Measurements from ENCODE around the gene SPAAR. TPM values are rescaled to one million over a fixed set of nuclear protein-coding genes. Genes with fewer than 3 reads are reported as not detected.
"Not testable (repeated sequence)": the region's sequence is repeated elsewhere in the genome, so short reads cannot be mapped to it uniquely, and the experiment has no call there.

The SPAAR gene, protein sequence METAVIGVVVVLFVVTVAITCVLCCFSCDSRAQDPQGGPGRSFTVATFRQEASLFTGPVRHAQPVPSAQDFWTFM
- total RNA-seq, result 10 to 100 TPM in 1 of 2 donors, 1 to 10 TPM in 1; 7.6 to 13.1 TPM
- long read RNA-seq, partial matches to known transcripts, result 0 of 8 reads
- long read RNA-seq, other reads (novel, unspliced or antisense), result 0 of 8 reads

DNA sequence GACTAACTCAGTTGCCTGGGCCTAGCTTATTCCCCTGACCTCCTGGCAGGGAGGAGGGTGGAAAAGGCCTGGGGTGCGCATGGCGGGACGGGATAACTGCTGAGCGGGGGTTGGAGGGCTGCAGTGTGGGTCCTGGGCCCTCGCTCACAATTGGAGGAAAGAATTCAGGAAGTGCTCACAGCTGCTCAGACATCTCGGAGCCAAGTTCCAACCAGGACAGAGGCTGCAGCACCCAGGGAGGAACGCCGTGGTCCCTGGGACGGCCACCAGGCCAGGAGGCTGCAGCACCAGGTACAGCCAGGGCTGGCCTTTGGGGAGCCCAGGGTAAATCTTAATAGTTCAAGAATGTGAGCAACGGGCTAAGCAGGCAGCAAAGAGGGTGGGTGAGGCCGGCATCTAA is at the start of gene SPAAR:
TSS of gene SPAAR (plus strand) at position 217 of the 400 bp plus-strand sequence. CDS start 974 bp downstream, outside the sequence.
- DNase-seq (peak; percentile 41), ATAC-seq (no peak)
- intact Hi-C loops (cut with DNase I), result no loop called here

DNA sequence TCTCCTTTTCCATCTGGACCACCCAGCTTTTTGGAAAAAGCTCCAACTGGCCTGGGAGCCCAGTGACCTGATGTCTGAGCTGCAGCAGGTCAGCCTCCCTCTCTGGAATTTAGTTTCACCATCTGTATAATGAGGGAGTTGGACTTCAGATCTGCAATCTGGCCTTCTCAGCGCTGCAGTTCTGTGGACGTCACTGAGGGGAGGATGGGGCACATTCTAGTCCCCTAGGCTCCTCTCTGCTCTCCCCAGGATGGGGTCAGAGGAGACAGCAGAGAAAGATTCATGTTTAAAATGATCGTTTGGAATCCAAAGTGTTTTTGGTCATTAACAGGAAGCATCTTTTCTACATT is 49.3 kb upstream of the SPAAR start:
- DNase-seq, result no peak
- intact Hi-C loops (cut with DNase I), result no loop called here
- no peak for ATAC-seq

DNA sequence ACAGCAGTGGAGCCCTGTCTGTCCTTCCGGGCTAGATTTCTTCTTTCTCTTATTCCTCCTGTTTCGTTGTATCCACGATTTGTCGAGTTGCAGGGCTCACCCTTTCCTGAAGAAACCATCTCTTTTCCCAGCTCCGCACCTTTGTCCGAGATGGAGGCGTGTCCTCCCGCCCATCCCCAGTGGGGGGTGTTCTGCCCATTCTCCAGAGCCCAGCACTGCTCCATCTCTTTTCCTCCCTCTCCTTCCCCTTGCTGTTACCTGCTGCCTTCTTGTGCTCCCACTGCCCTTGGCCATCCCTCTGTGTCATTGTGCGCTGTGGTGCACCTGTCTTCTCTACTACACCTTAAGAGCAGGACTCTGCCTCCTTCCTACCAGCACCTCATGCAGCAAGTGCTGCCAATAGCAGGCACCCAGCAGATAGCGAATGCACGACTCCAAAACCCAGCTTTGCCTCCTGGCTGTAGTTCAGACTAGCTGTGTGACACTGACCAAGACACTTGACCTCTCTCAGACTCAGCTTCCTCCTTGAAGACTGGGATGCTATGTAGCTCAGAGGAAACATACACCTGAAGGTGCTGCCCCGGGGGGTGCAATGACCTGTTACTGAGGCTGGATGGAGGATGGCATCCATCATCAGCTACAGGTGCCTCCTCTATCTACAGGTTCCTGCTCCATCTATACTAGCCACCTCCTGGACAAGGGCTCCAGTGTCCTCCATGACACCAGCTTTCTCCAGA is 48.0 kb upstream of the SPAAR start:
- DNase-seq (no peak), ATAC-seq (no peak)
- intact Hi-C loops (cut with DNase I), result no loop called here

DNA sequence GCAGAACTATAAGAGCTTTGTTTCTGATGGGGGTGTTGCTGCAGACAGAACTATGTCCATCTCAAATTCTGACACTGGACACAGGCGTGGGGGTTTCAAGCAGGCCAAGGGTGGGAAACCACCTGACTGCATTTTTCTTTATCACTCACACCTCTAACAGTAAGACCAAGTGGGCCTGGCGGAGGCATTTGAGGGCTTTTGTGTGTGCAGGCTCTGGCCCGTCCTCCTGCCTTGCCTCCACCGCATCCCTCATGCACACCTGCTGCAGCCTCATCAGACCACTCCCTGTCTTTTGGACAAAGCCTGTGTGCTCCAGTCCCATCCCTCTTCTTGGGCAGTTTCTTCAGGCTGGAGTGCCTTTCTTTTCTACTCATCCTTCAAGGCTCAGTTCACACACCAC is 47.0 kb upstream of the SPAAR start:
- ATAC-seq, result no peak
- intact Hi-C loops (cut with DNase I), result no loop called here

DNA sequence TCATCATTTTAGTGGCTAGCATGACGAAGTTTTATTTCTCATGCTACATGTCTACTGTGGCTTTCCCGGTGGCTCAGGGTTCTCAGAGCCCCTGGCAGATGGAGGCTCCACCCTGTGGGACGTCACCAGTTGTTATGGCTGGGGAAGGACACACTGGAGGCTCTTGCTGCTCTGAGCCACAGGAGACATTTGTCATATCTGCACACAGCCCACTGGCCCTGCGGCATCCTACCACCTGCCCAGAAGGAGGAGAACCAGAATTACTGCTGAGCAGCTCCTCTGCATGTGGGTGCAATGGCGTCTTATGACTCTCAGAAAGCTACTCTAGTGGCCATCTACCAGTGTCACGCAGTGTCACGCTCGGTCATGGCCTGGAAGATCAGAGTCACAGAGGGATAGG is 45.7 kb upstream of the SPAAR start:
- ATAC-seq, result no peak
- intact Hi-C loops (cut with DNase I), result no loop called here
- no peak for DNase-seq

More for the DNA sequence above, 47.0 kb upstream of the SPAAR start:
- DNase-seq, result no peak

DNA sequence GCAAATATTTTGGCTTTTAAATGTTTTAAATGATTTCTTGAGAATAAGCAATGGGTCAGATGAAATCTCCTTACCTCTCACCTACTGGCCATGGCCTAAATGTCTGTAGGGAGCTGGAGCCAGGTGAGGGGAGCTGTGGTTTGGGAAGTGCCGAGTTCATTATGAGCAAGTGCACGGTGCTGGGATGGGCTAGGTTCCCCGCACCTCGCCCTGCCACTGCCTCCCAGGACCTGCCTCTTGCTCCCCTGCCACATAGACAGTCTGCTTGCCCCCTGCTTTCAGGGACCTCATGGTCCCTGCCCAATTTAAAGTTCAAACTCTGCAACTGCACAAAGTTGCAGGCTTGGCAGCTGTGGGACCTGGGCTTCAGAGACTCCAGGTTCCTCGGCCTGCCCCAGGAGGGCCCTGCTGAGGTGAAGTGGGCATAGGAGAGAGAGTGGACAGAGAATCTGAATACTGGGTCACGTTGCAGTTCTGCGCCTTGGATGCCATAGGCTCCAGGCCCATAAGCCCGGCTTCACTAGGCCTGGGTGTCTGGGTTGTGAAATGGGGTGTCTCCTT is 44.5 kb upstream of the SPAAR start:
- DNase-seq (no peak), ATAC-seq (no peak)
- intact Hi-C loops (cut with DNase I), result no loop called here

DNA sequence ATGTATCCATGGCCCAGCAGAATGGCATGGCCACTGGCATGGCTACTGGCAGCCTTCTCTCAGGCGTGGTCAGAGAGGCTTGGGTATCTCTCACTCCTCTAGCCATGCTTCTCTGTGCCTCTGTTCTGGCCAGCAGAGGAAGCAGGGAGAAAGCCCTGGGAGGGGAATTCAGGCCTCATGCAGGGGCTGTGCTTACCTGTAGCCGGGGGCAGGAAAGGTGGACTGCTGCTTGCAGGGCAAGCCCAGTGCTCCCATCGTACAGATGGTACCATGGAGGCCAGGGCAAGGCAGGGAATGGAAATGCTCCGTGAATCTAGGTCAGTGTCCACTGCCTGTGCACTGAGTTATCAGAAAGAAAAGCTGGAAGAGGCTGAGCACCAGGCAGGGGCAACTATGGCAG is 41.8 kb upstream of the SPAAR start:
- intact Hi-C loops (cut with DNase I), result no loop called here
- no peak for DNase-seq
- ATAC-seq, result no peak

DNA sequence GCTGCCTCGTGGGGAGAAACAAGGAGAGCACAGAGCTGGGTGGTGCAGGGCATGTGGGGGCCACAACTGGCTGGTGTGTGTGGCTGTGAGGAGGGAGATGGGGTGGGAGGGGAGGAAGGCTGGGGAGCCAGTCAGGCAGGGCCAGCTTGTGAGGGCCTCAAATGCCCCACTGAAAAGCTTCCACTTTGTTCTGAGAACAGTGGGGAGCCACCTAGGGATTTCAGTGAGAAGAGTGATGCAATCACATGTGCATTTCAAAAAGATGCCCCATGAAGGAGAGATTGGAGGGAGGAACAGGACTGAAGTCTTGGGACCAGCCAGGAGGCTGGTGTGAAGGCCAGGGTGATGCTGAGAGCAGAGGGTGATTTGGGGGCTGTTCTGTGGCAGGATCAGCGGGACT is 40.4 kb upstream of the SPAAR start:
- DNase-seq, result no peak
- ATAC-seq, result no peak
- intact Hi-C loops (cut with DNase I), result no loop called here

DNA sequence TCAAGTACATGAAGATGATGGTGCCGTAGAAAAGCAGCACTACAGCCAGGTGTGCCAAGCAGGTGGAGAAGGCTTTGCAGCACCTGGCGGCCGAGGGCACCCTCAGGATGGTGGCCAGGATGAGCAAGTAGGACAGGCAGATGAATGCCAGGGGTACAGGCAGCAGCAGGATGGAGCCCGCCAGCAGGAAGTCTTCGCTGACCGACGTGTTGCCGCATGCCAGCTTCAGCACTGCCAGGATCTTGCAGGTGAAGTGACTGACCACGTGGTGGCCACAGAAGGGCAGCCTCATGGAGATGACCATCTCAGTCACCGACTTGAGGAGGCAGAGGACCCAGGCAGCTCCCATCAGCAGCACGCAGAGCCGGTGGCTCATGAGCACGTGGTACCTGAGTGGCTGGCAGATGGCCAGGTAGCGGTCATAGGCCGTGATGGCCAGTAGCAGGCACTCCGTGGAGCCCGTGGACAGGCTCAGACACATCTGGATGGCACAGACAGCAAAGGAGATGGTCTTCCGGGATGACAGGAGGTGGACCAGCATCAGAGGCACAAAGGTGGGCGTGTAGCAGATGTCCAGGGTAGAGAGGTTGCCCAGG is 39.6 kb upstream of the SPAAR start:
- intact Hi-C loops (cut with DNase I), result no loop called here
- no peak for ATAC-seq
- DNase-seq, result no peak

DNA sequence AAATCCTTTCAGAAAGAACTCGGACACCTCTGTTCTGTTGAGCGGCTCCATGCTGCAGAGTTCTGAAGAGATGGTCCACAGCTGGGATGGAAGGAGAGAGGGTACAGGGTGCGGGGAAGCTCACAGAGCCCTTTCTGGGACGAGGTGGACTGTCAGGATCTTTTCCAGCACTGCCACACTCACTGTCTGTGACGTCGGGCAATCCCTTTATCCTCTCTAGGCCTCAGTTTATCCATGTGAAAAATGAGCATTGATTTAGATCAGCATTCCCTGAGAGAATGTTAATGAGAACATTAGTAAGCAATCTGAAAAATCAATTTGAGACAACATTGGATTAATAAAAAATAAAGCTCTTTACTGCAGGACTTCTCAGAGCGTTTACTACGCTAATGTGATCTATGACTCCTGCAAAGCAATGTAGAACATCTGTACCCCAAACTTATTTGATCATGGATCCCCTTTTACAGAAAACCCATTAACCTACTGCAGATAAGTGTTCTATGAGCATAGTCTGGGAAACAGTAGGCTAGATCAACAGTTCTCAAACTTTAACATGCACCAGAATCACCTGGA is 38.9 kb upstream of the SPAAR start, which contains the start of gene OR13J1:
TSS of gene OR13J1 (minus strand) at position 51 of the 573 bp plus-strand sequence. CDS start at position 51, 0 bp downstream.
- ATAC-seq (no peak), DNase-seq (no peak)
- intact Hi-C loops (cut with DNase I), result no loop called here

DNA sequence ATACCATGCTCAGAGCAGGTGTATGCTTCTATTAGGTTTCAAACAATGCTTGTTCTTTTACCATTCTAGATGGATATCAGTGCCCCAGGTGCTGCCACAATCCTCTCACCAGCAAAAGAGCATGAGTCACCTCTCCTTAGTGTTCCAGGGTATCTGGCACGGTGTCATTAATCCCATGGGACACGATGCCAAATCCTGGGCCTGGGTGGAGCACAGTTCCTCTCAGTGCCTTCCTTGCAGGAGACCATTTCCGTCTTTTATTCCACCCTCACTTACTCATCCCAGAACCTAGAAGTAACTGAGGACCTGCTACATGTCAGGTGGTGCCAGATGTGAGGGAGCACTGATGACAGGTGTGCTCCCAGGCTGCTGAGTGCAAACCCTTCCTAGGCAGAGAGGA is 37.7 kb upstream of the SPAAR start:
- intact Hi-C loops (cut with DNase I), result no loop called here
- DNase-seq (no peak), ATAC-seq (peak in 1 of 2 donors; percentile 65)

DNA sequence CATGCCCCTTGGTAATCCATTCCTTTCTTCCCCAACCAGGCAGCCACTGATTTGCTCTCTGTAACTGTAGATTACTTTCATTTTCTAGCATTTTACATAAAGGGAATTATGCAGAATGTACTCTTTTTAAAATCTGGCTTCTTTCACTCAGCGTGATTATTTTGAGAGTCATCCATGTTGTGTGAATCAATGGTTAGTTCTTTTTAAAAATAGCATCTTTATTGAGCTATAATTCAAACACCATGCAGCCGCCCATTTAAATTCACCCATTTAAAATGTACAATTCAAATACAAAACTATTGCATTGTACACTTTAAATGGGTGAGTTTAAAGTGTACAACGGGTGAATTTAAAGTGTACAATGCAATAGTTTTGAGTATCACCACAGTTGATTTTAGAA is 36.8 kb upstream of the SPAAR start:
- ATAC-seq (no peak), DNase-seq (no peak)
- intact Hi-C loops (cut with DNase I), result no loop called here

DNA sequence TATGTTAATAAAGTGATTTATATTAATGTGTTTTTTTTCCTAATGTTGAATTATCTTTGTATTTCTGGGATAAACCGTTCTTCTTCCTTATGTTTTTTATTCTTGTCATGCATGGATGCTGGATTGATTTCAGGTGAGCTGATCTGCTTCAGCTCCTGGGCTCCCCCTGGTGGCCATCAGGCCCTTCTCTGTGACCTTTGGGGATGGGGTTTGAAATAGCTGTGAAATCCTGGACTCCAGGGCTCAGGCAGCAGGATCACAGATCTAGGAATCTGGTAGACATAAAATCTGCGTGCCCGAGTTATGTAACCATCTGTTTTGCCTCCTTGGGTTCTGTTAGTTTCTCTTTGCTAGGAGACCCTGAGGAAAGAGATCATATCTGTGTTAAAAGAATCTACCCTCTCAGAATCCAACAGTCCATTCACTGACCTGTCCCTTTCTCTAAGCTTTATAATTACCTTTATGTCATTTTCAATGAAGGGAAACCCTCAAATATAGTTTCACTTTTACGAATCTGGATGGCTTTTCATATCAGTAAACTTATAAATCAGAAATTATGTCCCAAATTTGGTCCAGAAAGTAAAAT is 26.9 kb upstream of the SPAAR start:
- intact Hi-C loops (cut with DNase I), result loop anchor here (1.0 to 10.0 kb wide), 5 partner anchors 55 to 235 kb away; partner anchors contain the start of genes FAM221B (in 1 of the 2), NPR2 (in 1 of the 2) and TMEM8B (in 1 of the 2)

DNA sequence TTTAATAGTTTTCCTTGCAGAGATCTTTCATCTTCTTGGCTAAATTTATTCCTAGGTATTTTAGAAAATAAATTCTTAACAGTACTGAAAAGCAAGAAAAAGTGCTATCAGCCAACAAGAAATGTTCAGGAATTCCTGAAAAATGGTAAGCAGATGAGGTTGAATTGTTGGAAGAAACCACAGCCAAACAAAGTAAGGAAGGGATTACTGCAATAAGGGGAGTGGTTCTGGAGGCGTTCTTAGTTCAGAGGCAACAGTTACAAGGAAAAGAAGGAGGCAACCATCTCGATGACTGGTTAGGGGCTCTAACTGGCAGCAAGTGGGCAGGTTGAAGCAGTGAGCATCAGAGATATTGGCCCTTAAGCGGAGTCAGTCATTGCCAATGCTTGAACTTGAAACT is 26.3 kb upstream of the SPAAR start:
- intact Hi-C loops (cut with DNase I), result loop anchor here (1.0 to 10.0 kb wide), 5 partner anchors 56 to 236 kb away; partner anchors contain the start of genes FAM221B (in 1 of the 2), NPR2 (in 1 of the 2) and TMEM8B (in 1 of the 2)
- no peak for DNase-seq
- peak in 1 of 2 donors; percentile 67 for ATAC-seq

More for the DNA sequence above, 26.9 kb upstream of the SPAAR start:
- ATAC-seq (peak; percentile 87 to 89), DNase-seq (peak; percentile 88)

DNA sequence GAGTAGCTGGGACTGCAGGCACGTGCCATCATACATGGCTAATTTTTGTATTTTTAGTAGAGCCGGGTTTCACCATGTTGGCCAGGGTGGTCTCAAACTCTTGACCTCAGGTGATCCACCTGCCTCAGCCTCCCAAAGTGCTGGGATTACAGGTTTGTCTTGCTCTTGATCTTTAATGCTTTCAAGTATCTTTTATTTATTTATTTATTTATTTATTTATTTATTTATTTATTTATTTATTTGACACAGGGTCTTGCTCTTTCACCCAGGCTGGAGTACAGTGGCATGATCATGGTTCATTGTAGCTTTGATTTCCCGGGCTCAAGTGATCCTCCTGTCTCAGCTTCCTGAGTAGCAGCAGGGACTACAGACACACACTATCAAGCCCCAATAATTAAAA is 24.4 kb upstream of the SPAAR start:
- intact Hi-C loops (cut with DNase I), result loop anchor here (5.0 to 10.0 kb wide), 3 partner anchors 58 to 238 kb away; partner anchors contain the start of genes FAM221B (in 1 of the 2), NPR2 (in 1 of the 2) and TMEM8B (in 1 of the 2)
- not testable (repeated sequence) for ATAC-seq, DNase-seq

DNA sequence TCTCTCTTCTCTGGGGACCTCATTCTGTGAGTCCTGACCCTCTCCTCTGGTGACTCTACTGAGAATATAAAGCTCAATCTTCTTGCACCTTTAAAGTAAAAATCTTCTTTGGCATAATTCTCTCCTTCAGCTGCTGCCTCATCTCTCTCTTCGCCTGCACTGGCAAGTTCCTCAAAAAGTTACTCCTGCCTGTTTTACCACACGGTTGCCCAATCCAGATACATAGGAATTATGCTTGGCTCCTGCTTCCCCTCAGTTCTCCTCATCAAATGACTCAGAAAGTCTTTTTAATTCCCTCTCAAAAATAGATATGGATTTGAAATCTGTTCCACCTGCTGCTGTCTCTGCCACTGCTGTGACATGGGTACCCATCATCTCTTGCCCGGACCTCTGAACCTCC is 17.6 kb upstream of the SPAAR start:
- intact Hi-C loops (cut with DNase I), result no loop called here
- ATAC-seq (no peak), DNase-seq (no peak)

DNA sequence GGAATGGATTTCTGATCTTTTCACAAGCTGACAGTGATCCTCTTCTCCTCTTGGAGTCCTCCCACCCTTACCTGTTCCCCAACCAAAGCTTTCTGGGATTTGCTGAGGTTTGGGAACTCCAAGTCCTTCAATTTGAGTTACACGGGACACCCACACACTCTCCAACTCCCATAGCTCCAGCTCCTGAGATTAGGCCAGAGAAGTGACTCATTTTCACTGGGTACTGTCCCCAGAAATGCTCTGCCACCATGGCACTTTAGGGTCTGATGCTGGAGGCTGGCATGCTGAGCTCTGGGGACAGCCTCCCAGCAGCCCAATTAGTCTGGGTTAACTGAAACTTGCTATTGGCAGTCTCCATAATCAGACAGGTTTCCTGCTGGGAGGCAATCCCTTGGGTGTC is 17.2 kb upstream of the SPAAR start:
- DNase-seq, result no peak
- intact Hi-C loops (cut with DNase I), result no loop called here
- ATAC-seq, result no peak

DNA sequence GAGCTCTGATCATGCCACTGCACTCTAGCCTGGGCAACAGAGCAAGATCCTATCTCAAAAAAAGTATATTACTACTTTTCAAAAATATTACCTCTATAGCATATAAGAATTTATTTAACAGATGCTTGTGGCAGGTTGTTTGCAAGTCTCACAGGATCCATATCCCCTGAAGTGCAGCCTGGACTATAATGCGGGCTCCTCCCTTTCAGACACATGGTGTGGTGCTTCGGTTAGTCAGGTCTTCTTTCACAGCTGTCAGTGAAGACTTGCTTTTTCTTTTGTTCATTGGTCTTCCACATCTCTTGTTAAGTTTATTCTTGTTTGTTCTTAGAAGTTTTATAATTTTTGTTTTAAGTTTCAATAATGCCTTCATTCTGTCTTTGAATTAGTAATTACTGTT is 12.7 kb upstream of the SPAAR start:
- intact Hi-C loops (cut with DNase I), result no loop called here
- no peak for DNase-seq
- ATAC-seq, result no peak

Data from left cardiac atrium (tissue), 4 donors.